Skeletal muscle tissue (tissue), 4 donors: ENCODE results near the gene CASP10. TPM values are rescaled to one million over a fixed set of nuclear protein-coding genes. Genes with fewer than 3 reads are reported as not detected.

Experiments
- H3K27ac ChIP-seq: one replicate; pipeline ENCODE4 v1.7.0; 2013; ENCODE audit warnings: mild to moderate bottlenecking, low read depth, low read length, inconsistent platforms
- H3K27me3 ChIP-seq, 3 donors: one replicate each; pipeline ENCODE4 v1.7.0; 2013; ENCODE audit warnings: low read length in 3 of 3; ENCODE audit not compliant: control insufficient read depth in 3 of 3, insufficient read depth in 3 of 3
- H3K36me3 ChIP-seq, 3 donors: one replicate each; pipeline ENCODE4 v1.7.0; 2013; ENCODE audit warnings: low read length in 3 of 3; ENCODE audit not compliant: control insufficient read depth in 3 of 3, insufficient read depth in 3 of 3
- H3K4me1 ChIP-seq, 3 donors: one replicate each; pipeline ENCODE4 v1.7.0; 2013; ENCODE audit warnings: low read length in 3 of 3, mild to moderate bottlenecking in 3 of 3; ENCODE audit not compliant: control insufficient read depth in 3 of 3, insufficient read depth in 3 of 3
- H3K4me3 ChIP-seq, 3 donors: one replicate each; pipeline ENCODE4 v1.7.0; 2013; ENCODE audit warnings: low read length in 3 of 3
- H3K9ac ChIP-seq, 3 donors: one replicate each; pipeline ENCODE4 v1.7.0; 2013; ENCODE audit warnings: low read length in 3 of 3, mild to moderate bottlenecking in 3 of 3, moderate library complexity in 2 of 3, low read depth in 1 of 3
- H3K9me3 ChIP-seq, 3 donors: one replicate each; pipeline ENCODE4 v1.7.0; 2013; ENCODE audit warnings: low read length in 3 of 3; ENCODE audit not compliant: control insufficient read depth in 3 of 3
- total RNA-seq: library from RNA; depleted of rRNA; stranded (reverse); fragments of >200 nt; gene quantifications from one replicate; pipeline ENCODE4 v1.2.3, GENCODE V29; 2014
- donor health status: Osteomylitis.

CASP10 gene
- total RNA-seq, 1 donor from 2014 or later: 16.2 TPM

DNA sequence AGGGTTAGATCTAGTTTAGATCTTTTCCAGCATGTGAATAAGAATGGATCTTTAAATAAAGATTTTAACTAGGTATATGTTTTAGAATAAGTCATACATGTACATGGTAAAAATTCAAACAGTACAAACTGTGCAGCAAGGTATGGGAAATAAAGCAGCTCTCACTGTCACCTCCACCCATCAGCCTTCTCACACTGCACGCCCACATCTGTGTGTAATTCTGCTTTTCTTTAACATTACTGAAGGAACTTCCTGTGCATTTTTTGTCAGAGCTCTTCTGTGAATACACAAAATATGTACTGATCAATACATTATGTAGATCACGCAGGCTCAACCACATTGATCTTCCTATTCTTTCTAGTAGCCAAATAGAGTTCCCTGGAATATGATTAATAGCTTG is 80.8 kb downstream of the CASP10 start:
- Histone ChIP-seq H3K4me1 (peaks cover 0 to 6% (median 4%) of the 10 kb centered on the region in 3 donors), H3K9ac (no peak overlapping the region), H3K27ac (no peak overlapping the region), H3K4me3 (no peak overlapping the region), H3K36me3 (peaks cover 0 to 3% (median 2%) of the 10 kb centered on the region in 3 donors), H3K9me3 (no peaks in the 10 kb centered on the region), H3K27me3 (no peaks in the 10 kb centered on the region)

DNA sequence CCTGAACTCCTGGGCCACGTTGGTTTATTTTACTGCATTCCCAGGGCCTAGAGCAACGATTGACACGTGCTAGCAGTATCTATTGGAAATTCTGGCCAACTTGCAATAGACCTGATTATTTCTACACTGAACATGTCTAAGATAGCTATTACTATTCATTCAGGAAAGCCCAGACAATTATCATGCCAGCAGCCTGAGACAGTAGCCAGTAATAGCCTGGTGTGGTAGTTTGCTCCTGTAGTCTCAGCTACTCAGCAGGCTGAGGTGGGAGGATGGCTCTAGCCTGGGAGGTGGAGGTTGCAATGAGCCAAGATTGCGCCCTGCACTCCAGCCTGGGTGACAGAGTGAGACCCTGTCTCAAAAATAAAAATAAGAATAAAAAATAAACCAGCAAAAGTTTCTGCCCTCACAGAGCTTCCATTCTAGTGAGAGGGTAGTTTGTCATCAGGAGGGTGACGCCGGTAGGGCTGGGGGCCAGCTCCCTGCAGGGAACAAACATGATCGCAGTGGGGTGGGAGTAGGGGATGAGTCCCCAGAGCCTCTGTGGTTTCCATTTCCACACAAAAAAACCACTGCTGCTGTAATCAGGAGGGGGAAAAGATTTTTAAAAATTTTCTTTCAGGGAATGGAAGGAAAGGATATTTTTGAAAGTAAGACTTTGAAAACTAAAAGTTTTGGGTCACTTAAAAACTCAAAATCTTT is 81.7 kb downstream of the CASP10 start:
- Histone ChIP-seq H3K27ac (no peak overlapping the region), H3K9me3 (no peaks in the 10 kb centered on the region), H3K4me3 (no peak overlapping the region), H3K27me3 (no peaks in the 10 kb centered on the region), H3K9ac (no peak overlapping the region), H3K36me3 (peaks cover 0 to 3% (median 2%) of the 10 kb centered on the region in 3 donors), H3K4me1 (peaks cover 0 to 6% (median 0%) of the 10 kb centered on the region in 3 donors)

DNA sequence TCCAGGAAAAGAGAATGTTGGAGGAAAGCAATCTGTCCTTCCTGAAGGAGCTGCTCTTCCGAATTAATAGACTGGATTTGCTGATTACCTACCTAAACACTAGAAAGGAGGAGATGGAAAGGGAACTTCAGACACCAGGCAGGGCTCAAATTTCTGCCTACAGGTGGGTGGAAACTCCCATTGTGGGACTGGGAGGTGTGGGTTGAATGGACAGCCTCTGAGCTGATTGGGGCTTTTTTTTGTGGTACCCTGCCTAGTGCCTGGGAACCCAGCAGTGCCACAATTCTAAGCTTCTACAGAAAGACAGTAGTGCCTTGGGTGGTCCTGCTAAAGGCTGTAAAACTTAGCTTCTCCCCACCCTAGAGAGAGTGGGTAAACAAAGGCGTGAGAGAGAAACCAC is 83.7 kb downstream of the CASP10 start:
- H3K9me3 ChIP-seq: no peaks in the 10 kb centered on the region
- no peaks in the 10 kb centered on the region for H3K27me3 ChIP-seq
- no peak overlapping the region for H3K9ac ChIP-seq
- peaks cover 0 to 3% (median 2%) of the 10 kb centered on the region in 3 donors for H3K36me3 ChIP-seq
- no peak overlapping the region for H3K4me3 ChIP-seq
- no peak overlapping the region for H3K27ac ChIP-seq
- no peaks in the 10 kb centered on the region for H3K4me1 ChIP-seq

DNA sequence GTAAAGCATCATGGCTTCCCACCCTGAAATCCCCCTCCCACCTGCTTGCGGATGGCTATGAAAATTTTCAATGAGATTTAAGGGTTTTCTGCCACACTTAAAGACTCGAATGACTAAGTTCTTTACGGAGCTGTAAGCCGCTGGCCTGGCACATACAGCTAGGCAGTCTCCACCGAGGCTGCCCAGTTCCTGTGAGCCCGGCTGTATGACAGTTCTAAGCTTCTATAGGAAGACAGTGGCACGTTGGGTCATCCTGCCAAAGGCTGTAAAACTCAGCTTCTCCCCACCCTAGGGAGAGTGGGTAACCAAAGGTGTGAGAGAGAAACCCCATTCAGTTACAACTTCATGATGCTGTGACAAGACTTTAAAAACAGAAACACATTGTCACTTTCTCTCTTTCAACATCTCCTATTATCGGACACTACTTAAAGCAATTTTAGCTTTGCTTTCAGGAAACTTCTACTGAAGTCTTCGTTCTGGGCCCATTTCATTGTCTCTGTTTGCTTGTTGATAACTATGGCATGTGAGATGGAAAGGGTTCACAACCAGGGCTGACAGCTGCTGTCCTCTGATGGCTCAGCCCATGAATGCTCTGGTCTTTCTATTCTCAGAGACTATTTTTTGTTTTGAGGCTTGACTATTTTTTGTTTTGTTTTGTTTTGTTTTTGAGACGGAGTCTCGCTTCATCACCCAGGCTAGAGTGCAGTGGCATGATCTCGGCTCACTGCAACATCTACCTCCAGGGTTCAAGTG is 84.5 kb downstream of the CASP10 start:
- Histone ChIP-seq H3K4me1 (no peaks in the 10 kb centered on the region), H3K4me3 (no peak overlapping the region), H3K9me3 (no peaks in the 10 kb centered on the region), H3K27ac (no peak overlapping the region), H3K27me3 (no peaks in the 10 kb centered on the region), H3K9ac (no peak overlapping the region), H3K36me3 (peaks cover 2 to 8% (median 5%) of the 10 kb centered on the region in 3 donors)

DNA sequence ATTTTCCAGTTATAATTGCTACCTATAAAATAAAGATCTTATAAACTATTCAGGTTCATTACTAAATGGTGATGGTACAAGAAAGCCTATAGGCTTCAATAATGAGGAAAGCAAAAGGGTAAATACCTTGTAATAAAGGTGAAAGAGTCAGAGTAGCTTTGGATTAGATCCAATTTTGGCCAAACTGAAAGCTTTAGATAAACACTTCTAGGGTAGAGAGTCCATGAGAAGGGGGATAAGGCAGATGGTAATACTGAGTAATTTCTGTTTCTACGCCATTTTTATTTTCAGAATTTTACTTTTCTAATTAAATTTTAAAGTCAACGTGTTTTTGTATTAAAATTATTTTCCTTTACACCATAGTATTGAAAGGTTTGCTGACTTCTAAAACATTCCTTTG is 86.8 kb downstream of the CASP10 start:
- Histone ChIP-seq H3K9me3 (no peaks in the 10 kb centered on the region), H3K4me3 (no peak overlapping the region), H3K4me1 (no peaks in the 10 kb centered on the region), H3K27me3 (no peaks in the 10 kb centered on the region), H3K27ac (no peak overlapping the region), H3K36me3 (peaks cover 2 to 8% (median 5%) of the 10 kb centered on the region in 3 donors), H3K9ac (no peak overlapping the region)

DNA sequence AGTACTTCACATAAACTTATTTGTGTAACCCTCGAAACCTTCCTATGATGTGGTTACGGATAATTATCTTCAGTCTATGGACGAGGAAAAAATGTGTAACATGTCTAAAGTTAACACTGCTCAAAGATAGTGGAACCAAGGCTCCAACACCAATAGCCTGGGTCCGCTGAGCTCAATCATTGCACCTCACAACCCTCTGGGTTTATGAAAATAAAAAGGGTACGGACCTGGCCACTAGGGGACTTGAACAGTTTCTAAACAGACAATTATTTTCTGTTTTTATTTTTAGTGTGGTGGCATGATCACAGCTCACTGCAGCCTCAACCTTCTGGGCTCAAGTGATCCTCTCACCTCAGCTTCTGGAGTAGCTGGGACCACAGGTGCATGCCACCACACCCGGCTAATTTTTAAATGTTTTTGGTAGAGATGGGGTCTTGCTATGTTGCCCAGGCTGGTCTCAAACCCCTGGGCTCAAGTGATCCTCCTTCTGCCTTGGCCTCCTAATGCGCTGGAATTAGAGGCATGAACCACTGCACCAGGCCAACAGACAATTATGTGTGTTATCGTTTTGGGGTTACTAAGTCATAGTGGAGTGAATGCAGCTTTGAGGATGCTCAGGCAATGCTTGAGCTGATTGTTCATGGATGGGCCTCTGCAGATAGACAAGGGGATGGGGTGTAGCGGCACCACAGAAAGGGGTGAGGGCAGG is 87.5 kb downstream of the CASP10 start:
- Histone ChIP-seq H3K36me3 (peaks cover 2 to 9% (median 8%) of the 10 kb centered on the region in 3 donors), H3K9me3 (no peaks in the 10 kb centered on the region), H3K4me3 (no peak overlapping the region), H3K4me1 (no peaks in the 10 kb centered on the region), H3K27me3 (no peaks in the 10 kb centered on the region), H3K27ac (no peak overlapping the region), H3K9ac (no peak overlapping the region)

DNA sequence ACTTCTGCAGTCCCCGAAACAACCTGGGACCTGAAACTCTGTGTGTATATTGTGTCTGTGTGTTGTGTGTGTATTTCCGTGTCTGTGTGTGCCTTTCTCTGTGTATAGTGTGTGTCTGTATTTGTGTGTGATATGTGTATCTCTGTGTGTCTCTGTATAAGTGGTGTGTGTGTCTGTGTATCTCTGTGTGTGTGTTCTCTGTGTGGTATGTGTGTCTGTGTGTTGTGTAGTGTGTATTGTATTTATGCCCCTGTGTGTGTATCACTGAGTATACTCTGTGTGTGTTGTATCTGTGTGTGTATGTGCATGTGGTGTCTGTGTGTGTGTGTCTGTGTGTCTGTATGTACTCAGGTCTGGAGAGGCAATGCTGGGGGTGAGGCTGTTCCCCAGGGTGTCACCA is 89.0 kb downstream of the CASP10 start:
- Histone ChIP-seq H3K4me3 (no peak overlapping the region), H3K27ac (no peak overlapping the region), H3K27me3 (no peaks in the 10 kb centered on the region), H3K4me1 (no peaks in the 10 kb centered on the region), H3K36me3 (peaks cover 4 to 22% (median 12%) of the 10 kb centered on the region in 3 donors), H3K9ac (no peak overlapping the region), H3K9me3 (no peaks in the 10 kb centered on the region)

DNA sequence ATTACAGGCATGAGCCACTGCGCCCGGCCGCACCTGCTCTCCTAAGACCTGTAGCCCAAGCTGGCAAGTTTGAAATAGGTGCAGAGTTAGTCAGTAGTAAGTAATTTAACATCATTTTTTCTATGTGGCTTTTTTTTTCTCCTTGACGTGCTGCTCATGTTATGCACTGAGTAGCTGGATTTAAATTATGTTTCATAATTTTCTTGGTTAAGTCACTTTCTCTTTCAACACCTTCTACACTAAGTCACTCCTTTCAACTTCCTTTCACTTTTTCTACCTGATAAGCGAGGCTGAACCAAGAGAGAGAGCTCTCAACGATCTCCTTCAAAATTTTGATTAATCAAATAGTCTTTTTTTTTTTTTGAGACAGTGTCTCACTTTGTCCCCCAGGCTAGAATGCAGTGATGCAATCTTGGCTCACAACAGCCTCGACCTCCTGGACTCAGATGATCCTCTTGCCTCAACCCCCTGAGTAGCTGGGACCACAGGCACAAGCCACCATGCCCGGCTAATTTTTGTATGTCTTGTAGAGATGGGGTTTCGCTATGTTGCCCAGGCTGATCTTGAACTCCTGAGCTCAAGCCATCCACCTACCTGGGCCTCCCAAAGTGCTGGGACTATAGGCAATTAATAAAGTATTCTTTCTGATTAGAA is 90.5 kb downstream of the CASP10 start:
- Histone ChIP-seq H3K9me3 (no peaks in the 10 kb centered on the region), H3K27ac (no peak overlapping the region), H3K36me3 (peaks cover 4 to 22% (median 12%) of the 10 kb centered on the region in 3 donors), H3K4me1 (no peaks in the 10 kb centered on the region), H3K27me3 (no peaks in the 10 kb centered on the region), H3K9ac (no peak overlapping the region), H3K4me3 (no peak overlapping the region)

DNA sequence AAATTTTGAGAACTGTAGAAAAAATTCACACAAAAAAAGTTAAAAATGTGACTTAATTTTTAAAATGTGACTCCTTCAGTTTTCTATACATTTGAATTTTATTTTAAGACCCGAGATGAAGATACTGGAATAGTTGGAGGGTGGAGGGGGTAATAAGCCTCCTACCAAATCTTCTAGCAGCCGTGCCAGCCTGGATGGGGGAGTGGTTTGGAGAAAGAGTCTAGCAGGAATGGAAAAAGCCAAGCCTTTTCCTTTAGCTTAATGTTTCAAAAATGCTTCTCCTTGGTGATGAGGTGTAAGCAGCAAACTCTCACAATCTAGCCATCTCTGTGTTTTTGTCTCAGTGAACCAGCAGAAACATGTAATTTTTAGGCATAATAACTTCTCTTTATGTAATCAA is 92.1 kb downstream of the CASP10 start:
- Histone ChIP-seq H3K9me3 (no peaks in the 10 kb centered on the region), H3K9ac (no peak overlapping the region), H3K4me1 (no peaks in the 10 kb centered on the region), H3K4me3 (no peak overlapping the region), H3K27me3 (no peaks in the 10 kb centered on the region), H3K27ac (no peak overlapping the region), H3K36me3 (peaks cover 4 to 29% (median 10%) of the 10 kb centered on the region in 3 donors)
